Measurements from ENCODE around the gene EFNA4. TPM values are rescaled to one million over a fixed set of nuclear protein-coding genes. Genes with fewer than 3 reads are reported as not detected.

Gene EFNA4
- total RNA-seq, 1 experiment from 2014 or later, result 22.7 TPM

DNA sequence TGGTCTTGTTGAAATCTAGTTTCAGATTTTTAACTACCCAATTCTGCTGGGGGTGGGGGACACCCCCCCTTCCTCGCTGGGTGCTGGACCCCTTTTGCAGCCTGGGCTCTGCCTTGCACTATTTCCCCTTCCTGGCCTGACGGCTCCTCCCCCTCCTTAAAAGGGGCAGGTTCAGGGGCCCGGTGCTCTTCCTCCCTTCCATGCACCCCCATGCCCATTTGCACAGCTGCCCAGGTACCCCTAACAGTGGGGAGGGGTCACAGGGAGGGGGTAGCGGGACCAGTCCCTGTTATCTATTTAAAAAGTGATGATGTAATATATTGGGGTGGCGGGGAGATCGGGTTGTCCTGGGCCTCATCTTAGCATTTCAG, 45.6 kb upstream of the EFNA4 start:
- Mint-ChIP-seq H3K9me3 (no peaks in the 10 kb centered on the region), H3K27ac (no peak overlapping the region), H3K4me3 (peak overlapping the region; percentile 62), H3K4me1 (peaks cover 40% of the 10 kb centered on the region), H3K36me3 (peaks cover 6% of the 10 kb centered on the region; the same call in 1 of the 2 replicates), H3K27me3 (ENCODE audit: low read depth) (peaks cover 4% of the 10 kb centered on the region; the same call in 1 of the 2 replicates)
- CTCF ChIA-PET, result interaction anchor here (0.6 to 6.8 kb wide), 46 partner anchors 8 to 209 kb away, joined by 3 to 79 read pairs (median 8); partner anchors contain the start of genes ADAM15, DCST1, DCST2 and EFNA3
- DNase-seq (ENCODE audit: low spot score), result no peak
- no peak for ATAC-seq
- TF ChIP-seq, protein P1, sequence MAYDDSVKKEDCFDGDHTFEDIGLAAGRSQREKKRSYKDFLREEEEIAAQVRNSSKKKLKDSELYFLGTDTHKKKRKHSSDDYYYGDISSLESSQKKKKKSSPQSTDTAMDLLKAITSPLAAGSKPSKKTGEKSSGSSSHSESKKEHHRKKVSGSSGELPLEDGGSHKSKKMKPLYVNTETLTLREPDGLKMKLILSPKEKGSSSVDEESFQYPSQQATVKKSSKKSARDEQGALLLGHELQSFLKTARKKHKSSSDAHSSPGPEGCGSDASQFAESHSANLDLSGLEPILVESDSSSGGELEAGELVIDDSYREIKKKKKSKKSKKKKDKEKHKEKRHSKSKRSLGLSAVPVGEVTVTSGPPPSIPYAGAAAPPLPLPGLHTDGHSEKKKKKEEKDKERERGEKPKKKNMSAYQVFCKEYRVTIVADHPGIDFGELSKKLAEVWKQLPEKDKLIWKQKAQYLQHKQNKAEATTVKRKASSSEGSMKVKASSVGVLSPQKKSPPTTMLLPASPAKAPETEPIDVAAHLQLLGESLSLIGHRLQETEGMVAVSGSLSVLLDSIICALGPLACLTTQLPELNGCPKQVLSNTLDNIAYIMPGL (CRISPR knock-in tag; IDR thresholded peaks at IDR 0.05), result no peak
- TF ChIP-seq SP1 (CRISPR knock-in tag; conservative IDR thresholded peaks at IDR 0.05), result no peak
- TF ChIP-seq, protein P2, sequence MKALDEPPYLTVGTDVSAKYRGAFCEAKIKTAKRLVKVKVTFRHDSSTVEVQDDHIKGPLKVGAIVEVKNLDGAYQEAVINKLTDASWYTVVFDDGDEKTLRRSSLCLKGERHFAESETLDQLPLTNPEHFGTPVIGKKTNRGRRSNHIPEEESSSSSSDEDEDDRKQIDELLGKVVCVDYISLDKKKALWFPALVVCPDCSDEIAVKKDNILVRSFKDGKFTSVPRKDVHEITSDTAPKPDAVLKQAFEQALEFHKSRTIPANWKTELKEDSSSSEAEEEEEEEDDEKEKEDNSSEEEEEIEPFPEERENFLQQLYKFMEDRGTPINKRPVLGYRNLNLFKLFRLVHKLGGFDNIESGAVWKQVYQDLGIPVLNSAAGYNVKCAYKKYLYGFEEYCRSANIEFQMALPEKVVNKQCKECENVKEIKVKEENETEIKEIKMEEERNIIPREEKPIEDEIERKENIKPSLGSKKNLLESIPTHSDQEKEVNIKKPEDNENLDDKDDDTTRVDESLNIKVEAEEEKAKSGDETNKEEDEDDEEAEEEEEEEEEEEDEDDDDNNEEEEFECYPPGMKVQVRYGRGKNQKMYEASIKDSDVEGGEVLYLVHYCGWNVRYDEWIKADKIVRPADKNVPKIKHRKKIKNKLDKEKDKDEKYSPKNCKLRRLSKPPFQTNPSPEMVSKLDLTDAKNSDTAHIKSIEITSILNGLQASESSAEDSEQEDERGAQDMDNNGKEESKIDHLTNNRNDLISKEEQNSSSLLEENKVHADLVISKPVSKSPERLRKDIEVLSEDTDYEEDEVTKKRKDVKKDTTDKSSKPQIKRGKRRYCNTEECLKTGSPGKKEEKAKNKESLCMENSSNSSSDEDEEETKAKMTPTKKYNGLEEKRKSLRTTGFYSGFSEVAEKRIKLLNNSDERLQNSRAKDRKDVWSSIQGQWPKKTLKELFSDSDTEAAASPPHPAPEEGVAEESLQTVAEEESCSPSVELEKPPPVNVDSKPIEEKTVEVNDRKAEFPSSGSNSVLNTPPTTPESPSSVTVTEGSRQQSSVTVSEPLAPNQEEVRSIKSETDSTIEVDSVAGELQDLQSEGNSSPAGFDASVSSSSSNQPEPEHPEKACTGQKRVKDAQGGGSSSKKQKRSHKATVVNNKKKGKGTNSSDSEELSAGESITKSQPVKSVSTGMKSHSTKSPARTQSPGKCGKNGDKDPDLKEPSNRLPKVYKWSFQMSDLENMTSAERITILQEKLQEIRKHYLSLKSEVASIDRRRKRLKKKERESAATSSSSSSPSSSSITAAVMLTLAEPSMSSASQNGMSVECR (CRISPR knock-in tag; IDR thresholded peaks at IDR 0.05; ENCODE audit: borderline replicate concordance), result no peak
- POLR2A ChIA-PET, result interaction anchor here (0.7 to 3.5 kb wide), 10 partner anchors 15 to 49 kb away, joined by 3 to 28 read pairs (median 4); partner anchors contain the start of genes ADAM15, LENEP, SHC1 and ZBTB7B

DNA sequence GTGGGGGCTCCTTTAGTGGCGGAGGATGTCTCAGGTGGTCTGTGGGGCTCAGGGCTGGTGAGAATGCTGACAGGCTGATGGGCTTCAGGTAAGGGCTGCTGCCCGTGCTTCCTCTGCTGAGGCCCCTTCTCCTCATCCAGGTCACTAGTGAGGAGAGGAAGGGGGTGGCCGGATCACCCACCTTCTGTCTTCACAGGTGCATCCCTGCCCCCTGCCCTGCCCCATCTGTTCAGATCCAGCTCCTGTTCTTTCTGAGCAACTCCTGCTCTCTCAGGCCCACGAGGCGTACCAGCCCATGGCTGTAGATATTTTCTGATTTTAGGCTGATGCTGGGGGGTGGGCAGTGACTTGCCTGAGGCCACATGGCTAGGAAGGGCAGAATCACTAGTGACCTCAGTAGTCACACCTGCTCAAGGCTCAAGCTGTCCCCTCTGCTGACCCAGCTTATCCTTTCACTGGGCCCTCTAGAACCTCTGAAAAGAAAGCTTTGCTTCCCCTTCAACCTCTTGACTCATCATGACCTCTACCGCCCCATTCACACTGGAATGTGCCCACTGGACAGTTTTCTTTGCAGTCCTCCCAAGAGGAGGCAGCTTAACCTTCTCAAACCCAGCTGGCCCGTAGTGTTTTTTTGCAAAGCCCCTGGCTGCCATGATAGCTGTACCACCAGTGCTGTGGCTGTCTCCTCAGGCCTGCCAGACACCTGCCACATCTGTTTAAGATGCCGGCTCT, 44.8 kb upstream of the EFNA4 start:
- Mint-ChIP-seq H3K27ac (no peak overlapping the region), H3K4me1 (peaks cover 34% of the 10 kb centered on the region), H3K36me3 (peaks cover 3% of the 10 kb centered on the region; the same call in 1 of the 2 replicates), H3K4me3 (no peak overlapping the region), H3K27me3 (ENCODE audit: low read depth) (peaks cover 4% of the 10 kb centered on the region; the same call in 1 of the 2 replicates), H3K9me3 (no peaks in the 10 kb centered on the region)
- ATAC-seq (no peak), DNase-seq (ENCODE audit: low spot score) (no peak)
- TF ChIP-seq RELA (CRISPR knock-in tag; IDR thresholded peaks at IDR 0.05; ENCODE audit: borderline replicate concordance) (no peak), ZNF317 (CRISPR knock-in tag; IDR thresholded peaks at IDR 0.05; ENCODE audit: borderline replicate concordance, low read depth) (no peak), ZNF219 (CRISPR knock-in tag; IDR thresholded peaks at IDR 0.05; ENCODE audit: borderline replicate concordance) (no peak)
- TF ChIP-seq, protein P3, sequence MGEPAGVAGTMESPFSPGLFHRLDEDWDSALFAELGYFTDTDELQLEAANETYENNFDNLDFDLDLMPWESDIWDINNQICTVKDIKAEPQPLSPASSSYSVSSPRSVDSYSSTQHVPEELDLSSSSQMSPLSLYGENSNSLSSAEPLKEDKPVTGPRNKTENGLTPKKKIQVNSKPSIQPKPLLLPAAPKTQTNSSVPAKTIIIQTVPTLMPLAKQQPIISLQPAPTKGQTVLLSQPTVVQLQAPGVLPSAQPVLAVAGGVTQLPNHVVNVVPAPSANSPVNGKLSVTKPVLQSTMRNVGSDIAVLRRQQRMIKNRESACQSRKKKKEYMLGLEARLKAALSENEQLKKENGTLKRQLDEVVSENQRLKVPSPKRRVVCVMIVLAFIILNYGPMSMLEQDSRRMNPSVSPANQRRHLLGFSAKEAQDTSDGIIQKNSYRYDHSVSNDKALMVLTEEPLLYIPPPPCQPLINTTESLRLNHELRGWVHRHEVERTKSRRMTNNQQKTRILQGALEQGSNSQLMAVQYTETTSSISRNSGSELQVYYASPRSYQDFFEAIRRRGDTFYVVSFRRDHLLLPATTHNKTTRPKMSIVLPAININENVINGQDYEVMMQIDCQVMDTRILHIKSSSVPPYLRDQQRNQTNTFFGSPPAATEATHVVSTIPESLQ (CRISPR knock-in tag; IDR thresholded peaks at IDR 0.05), result no peak
- POLR2A ChIA-PET, result interaction anchor here (1.5 to 2.0 kb wide), 3 partner anchors 25 to 48 kb away, joined by 3 to 14 read pairs (median 3); partner anchors contain the start of genes LENEP and SHC1
- CTCF ChIA-PET, result interaction anchor here (1.0 to 4.9 kb wide), 16 partner anchors 12 to 208 kb away, joined by 3 to 49 read pairs (median 10); partner anchors contain the start of genes ADAM15, LENEP, PBXIP1 and SHC1

DNA sequence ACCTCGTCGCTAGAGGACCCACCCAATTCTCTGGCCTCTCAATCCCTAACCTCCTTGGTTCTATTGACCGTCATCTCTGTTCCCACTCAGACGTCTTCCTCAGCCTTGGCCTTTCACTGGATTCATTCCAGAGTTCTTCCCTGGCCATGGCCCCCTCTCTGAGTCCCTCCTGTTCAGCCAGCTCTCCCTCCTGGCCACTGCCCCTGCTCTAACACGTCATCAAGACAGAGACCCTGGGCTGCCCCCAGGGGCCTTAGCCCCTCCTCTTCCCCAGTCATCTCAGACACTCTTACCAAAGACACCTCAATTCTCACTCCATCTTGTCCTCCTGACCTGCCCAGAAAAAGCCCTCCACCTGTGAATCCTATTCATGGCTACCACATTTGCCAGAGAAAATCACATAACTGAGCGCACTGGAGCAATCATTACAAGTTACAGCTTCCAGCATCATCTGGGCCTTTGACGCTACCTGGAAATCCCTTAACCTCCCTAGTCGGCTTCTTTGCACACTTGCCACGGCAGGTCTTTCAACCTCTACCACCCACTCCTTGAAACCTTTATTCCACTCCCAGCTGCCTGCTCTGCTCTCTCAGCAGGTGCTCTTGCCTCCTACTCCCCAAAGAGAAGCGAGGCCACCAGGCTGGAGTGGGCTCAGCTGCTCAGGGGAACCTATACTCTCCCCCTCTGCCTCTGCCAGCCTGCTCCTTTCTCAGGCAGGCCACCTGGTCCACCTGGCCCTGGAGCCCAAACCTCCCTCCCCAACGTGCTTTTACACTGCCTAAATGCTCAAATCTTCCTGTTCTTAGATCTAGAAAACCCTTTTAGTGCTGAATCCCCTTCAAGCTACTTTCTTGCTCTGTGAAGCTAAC, 43.9 kb upstream of the EFNA4 start:
- ATAC-seq, result no peak
- no peak for DNase-seq (ENCODE audit: low spot score)
- POLR2A ChIA-PET, result interaction anchor here (1.6 kb wide), 1 partner anchor 25 kb away, joined by 3 read pairs; no protein-coding TSS in a partner anchor
- peaks cover 4% of the 10 kb centered on the region; the same call in 1 of the 2 replicates for H3K27me3 Mint-ChIP-seq (ENCODE audit: low read depth)
- no peak overlapping the region for H3K4me3 Mint-ChIP-seq
- no peaks in the 10 kb centered on the region for H3K9me3 Mint-ChIP-seq
- CTCF ChIA-PET, result interaction anchor here (1.2 to 4.9 kb wide), 12 partner anchors 13 to 72 kb away, joined by 3 to 49 read pairs (median 10); partner anchors contain the start of genes ADAM15, SHC1 and ZBTB7B
- no peak overlapping the region for H3K27ac Mint-ChIP-seq
- H3K36me3 Mint-ChIP-seq, result peaks cover 3% of the 10 kb centered on the region; the same call in 1 of the 2 replicates
- peaks cover 32% of the 10 kb centered on the region for H3K4me1 Mint-ChIP-seq
- TF ChIP-seq, protein P4, sequence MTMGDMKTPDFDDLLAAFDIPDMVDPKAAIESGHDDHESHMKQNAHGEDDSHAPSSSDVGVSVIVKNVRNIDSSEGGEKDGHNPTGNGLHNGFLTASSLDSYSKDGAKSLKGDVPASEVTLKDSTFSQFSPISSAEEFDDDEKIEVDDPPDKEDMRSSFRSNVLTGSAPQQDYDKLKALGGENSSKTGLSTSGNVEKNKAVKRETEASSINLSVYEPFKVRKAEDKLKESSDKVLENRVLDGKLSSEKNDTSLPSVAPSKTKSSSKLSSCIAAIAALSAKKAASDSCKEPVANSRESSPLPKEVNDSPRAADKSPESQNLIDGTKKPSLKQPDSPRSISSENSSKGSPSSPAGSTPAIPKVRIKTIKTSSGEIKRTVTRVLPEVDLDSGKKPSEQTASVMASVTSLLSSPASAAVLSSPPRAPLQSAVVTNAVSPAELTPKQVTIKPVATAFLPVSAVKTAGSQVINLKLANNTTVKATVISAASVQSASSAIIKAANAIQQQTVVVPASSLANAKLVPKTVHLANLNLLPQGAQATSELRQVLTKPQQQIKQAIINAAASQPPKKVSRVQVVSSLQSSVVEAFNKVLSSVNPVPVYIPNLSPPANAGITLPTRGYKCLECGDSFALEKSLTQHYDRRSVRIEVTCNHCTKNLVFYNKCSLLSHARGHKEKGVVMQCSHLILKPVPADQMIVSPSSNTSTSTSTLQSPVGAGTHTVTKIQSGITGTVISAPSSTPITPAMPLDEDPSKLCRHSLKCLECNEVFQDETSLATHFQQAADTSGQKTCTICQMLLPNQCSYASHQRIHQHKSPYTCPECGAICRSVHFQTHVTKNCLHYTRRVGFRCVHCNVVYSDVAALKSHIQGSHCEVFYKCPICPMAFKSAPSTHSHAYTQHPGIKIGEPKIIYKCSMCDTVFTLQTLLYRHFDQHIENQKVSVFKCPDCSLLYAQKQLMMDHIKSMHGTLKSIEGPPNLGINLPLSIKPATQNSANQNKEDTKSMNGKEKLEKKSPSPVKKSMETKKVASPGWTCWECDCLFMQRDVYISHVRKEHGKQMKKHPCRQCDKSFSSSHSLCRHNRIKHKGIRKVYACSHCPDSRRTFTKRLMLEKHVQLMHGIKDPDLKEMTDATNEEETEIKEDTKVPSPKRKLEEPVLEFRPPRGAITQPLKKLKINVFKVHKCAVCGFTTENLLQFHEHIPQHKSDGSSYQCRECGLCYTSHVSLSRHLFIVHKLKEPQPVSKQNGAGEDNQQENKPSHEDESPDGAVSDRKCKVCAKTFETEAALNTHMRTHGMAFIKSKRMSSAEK (CRISPR knock-in tag; IDR thresholded peaks at IDR 0.05; ENCODE audit: borderline replicate concordance), result no peak
- TF ChIP-seq TEAD1 (CRISPR knock-in tag; IDR thresholded peaks at IDR 0.05), result no peak
- TF ChIP-seq RELA (CRISPR knock-in tag; IDR thresholded peaks at IDR 0.05; ENCODE audit: borderline replicate concordance), result no peak

Data from WTC11 (cell line).